ENCODE results near the gene SHB. TPM values are rescaled to one million over a fixed set of nuclear protein-coding genes. Genes with fewer than 3 reads are reported as not detected.
"Not testable (repeated sequence)": the region's sequence is repeated elsewhere in the genome, so short reads cannot be mapped to it uniquely, and the experiment has no call there.

Gene SHB
- total and polyA plus RNA-seq, 10 donors = 1.2 to 20.5 (median 7.1) TPM

GRCh38 chr9:38047301-38048251 lies 21.5 kb downstream of the SHB start:
- WGBS, 5 donors = 28 to 45% (median 37%) methylated on average over 15 of the region's 15 CpGs
- H3K9me3 ChIP-seq = no peaks in the 10 kb centered on the region
- H3K4me3 ChIP-seq = peak overlapping the region in 1 of 8 donors; percentile 18
- H3K27me3 ChIP-seq (replicated peaks in 1 of 7) = no peaks in the 10 kb centered on the region
- H3K4me1 ChIP-seq = peaks cover 4 to 29% (median 20%) of the 10 kb centered on the region in 6 donors
- no peaks in the 10 kb centered on the region for H3K36me3 ChIP-seq
- TF ChIP-seq CTCF (IDR thresholded peaks at IDR 0.05 in 8 of 11, conservative IDR thresholded peaks at IDR 0.05 in 3 of 11) (no peak), POLR2AphosphoS5 (IDR thresholded peaks at IDR 0.05) (peak in 2 of 3 donors; percentile 22 to 44)
- DNase-seq = no peak
- H3K27ac ChIP-seq = peak overlapping the region in 7 of 8 donors; percentile 12 to 73 (median 55)
- intact Hi-C loops (cut with DNase I; ENCODE audit: low total_unique reads) = no loop called here

- peaks cover 4 to 36% (median 20%) of the 10 kb centered on the region in 6 donors for H3K4me1 ChIP-seq
These were observed 22.2 kb downstream of the SHB start for GRCh38 chr9:38046661-38047300.

GRCh38 chr9:38045939-38046338 lies 23.1 kb downstream of the SHB start:
- intact Hi-C loops (cut with DNase I; ENCODE audit: low total_unique reads); H3K27me3 ChIP-seq (replicated peaks in 1 of 7); DNase-seq; H3K9me3 ChIP-seq; H3K36me3 ChIP-seq; H3K4me3 ChIP-seq: not testable (repeated sequence)
- 67 to 88% (median 72%) methylated on average over 10 of the region's 10 CpGs for WGBS, 5 donors
- Histone ChIP-seq H3K4me1 (peaks cover 4 to 36% (median 20%) of the 10 kb centered on the region in 6 donors), H3K27ac (peak overlapping the region in 4 of 8 donors; percentile 23 to 73 (median 60))

More at GRCh38 chr9:38046661-38047300, 22.2 kb downstream of the SHB start:
- no peak for DNase-seq
- no peaks in the 10 kb centered on the region for H3K27me3 ChIP-seq (replicated peaks in 1 of 7)
- peak overlapping the region in 1 of 8 donors; percentile 18 for H3K4me3 ChIP-seq
- 40 to 81% (median 63%) methylated on average over 8 of the region's 8 CpGs for WGBS, 5 donors
- H3K9me3 ChIP-seq = no peaks in the 10 kb centered on the region
- H3K36me3 ChIP-seq = no peaks in the 10 kb centered on the region
- intact Hi-C loops (cut with DNase I; ENCODE audit: low total_unique reads) = no loop called here
- TF ChIP-seq CTCF (IDR thresholded peaks at IDR 0.05 in 8 of 11, conservative IDR thresholded peaks at IDR 0.05 in 3 of 11) = no peak
- no peak for TF ChIP-seq POLR2A (IDR thresholded peaks at IDR 0.05)
- no peak for TF ChIP-seq POLR2AphosphoS5 (IDR thresholded peaks at IDR 0.05)
- peak overlapping the region in 6 of 8 donors; percentile 25 to 73 (median 60) for H3K27ac ChIP-seq

- TF ChIP-seq POLR2AphosphoS5 (IDR thresholded peaks at IDR 0.05) = no peak
- no peak for TF ChIP-seq POLR2A (IDR thresholded peaks at IDR 0.05)
- TF ChIP-seq CTCF (IDR thresholded peaks at IDR 0.05 in 8 of 11, conservative IDR thresholded peaks at IDR 0.05 in 3 of 11) = no peak
- WGBS, 5 donors = 83 to 95% (median 87%) methylated on average over 2 of the region's 2 CpGs
- intact Hi-C loops (cut with DNase I; ENCODE audit: low total_unique reads) = no loop called here
- Histone ChIP-seq H3K4me1 (peaks cover 4 to 45% (median 22%) of the 10 kb centered on the region in 6 donors), H3K9me3 (no peaks in the 10 kb centered on the region), H3K36me3 (no peaks in the 10 kb centered on the region), H3K27ac (no peak overlapping the region), H3K4me3 (no peak overlapping the region), H3K27me3 (replicated peaks in 1 of 7) (no peaks in the 10 kb centered on the region)
- no peak for DNase-seq
These were observed 24.3 kb downstream of the SHB start for GRCh38 chr9:38044706-38045105.
